K562 (cell line): ENCODE data around the gene NPHP1. TPM values are rescaled to one million over a fixed set of nuclear protein-coding genes. Genes with fewer than 3 reads are reported as not detected.

Experiments
- ATAC-seq: fragments of 200-7000 bp; cut with Tn5 transposase; 3 replicates; pipeline ENCODE4 v1.9.1; 2020; ENCODE audit warnings: moderate library complexity
- BruUV-seq: library from RNA; stranded (reverse); fragments of 400-500 nt; replicated peaks from 2 replicates; lab custom pipeline; 2021; lab: Mats Ljungman, UMichigan
- CTCF ChIA-PET: fragments of 300-600 bp; formaldehyde crosslinking; extraction: SDS; loops from one replicate; lab custom pipeline; 2021; ENCODE audit warnings: low intra/inter-chr PET ratio; lab: Yijun Ruan, JAX
- POLR2A ChIA-PET: fragments of 300-600, 350-650 bp; sonication (Branson Sonifier 250); formaldehyde crosslinking; extraction: SDS; loops from one replicate; lab custom pipeline; 2021; ENCODE audit warnings: antibody characterized with exemption, inconsistent platforms; lab: Yijun Ruan, JAX
- DNase-seq, 4 experiments: peaks; one replicate each; pipeline versions ENCODE4 v3.0.0 to v3.0.0-alpha.2; 2011 to 2018; ENCODE audit warnings: low spot score in 3 of 4, mixed read lengths in 3 of 4; ENCODE audit errors: extremely low read depth in 1 of 4
- FAIRE-seq: peaks from 2 replicates; lab custom pipeline; 2011; peaks lifted over from hg19 to GRCh38; lab: Jason Lieb, UNC
- H2AFZ ChIP-seq: 2 replicates; pipeline ENCODE4 v1.6.0; 2011; ENCODE audit warnings: low read depth, low read length, control low read depth, inconsistent platforms
- H3K27ac ChIP-seq: fragments of 200-600 bp; 3 replicates; pipeline ENCODE4 v1.8.0; 2011; ENCODE audit warnings: low read depth, mild to moderate bottlenecking, control low read depth, inconsistent platforms, low read length, moderate library complexity, mixed read lengths; ENCODE audit errors: extremely low read depth
- H3K27me3 ChIP-seq, 2 experiments: fragments of 300-600 bp in 1 of 2; 2 replicates in 1 of 2; 3 replicates in 1 of 2; pipeline versions ENCODE4 v1.6.0 to v1.8.0; 2011; ENCODE audit warnings: inconsistent platforms in 2 of 2, low read length in 2 of 2, mild to moderate bottlenecking in 1 of 2, mixed read lengths in 1 of 2, moderate library complexity in 1 of 2; ENCODE audit not compliant: control insufficient read depth in 2 of 2, insufficient read depth in 2 of 2
- H3K36me3 ChIP-seq: fragments of 300-600 bp; 3 replicates; pipeline ENCODE4 v1.8.0; 2011; ENCODE audit warnings: mild to moderate bottlenecking, low read length, inconsistent platforms; ENCODE audit not compliant: control insufficient read depth, insufficient read depth
- H3K4me1 ChIP-seq, 2 experiments: fragments of 200-600 bp in 1 of 2; replicated peaks in 1 of 2; 2 replicates in 1 of 2; 3 replicates in 1 of 2; pipeline versions ENCODE4 v1.5.1 to v1.8.0; 2011; ENCODE audit warnings: inconsistent platforms in 2 of 2, low read length in 2 of 2, mild to moderate bottlenecking in 1 of 2, mixed read lengths in 1 of 2, moderate library complexity in 1 of 2; ENCODE audit not compliant: control insufficient read depth in 2 of 2, insufficient read depth in 2 of 2
- H3K4me2 ChIP-seq: 2 replicates; pipeline ENCODE4 v1.6.1; 2011; ENCODE audit warnings: low read length, control low read depth, inconsistent platforms, mixed read lengths; ENCODE audit not compliant: insufficient read depth
- H3K4me3 ChIP-seq: fragments of 200-600 bp; sonication (generic), shearing (Covaris generic); 2 replicates; pipeline ENCODE4 v1.5.1; 2016; ENCODE audit warnings: control low read depth, inconsistent platforms
- H3K79me2 ChIP-seq: fragments of 200-600 bp; 3 replicates; pipeline ENCODE4 v1.8.0; 2011; ENCODE audit warnings: low read length, inconsistent platforms; ENCODE audit not compliant: control insufficient read depth, insufficient read depth
- H3K9ac ChIP-seq, 2 experiments: 2 replicates each; pipeline versions ENCODE4 v1.6.0 to v1.6.1; 2011; ENCODE audit warnings: low read depth in 2 of 2, low read length in 2 of 2, control low read depth in 1 of 2, inconsistent platforms in 1 of 2, mild to moderate bottlenecking in 1 of 2, mixed read lengths in 1 of 2; ENCODE audit not compliant: insufficient read depth in 1 of 2
- H3K9me1 ChIP-seq: one replicate; pipeline ENCODE4 v1.6.0; 2011; ENCODE audit warnings: inconsistent platforms, mild to moderate bottlenecking, low read length, moderate library complexity; ENCODE audit not compliant: control insufficient read depth, insufficient read depth
- H3K9me3 ChIP-seq: replicated peaks from 2 replicates; pipeline ENCODE4 v1.5.1; 2011; ENCODE audit warnings: low read depth, low read length, inconsistent platforms; ENCODE audit not compliant: control insufficient read depth, insufficient read depth
- H4K20me1 ChIP-seq: replicated peaks from 2 replicates; pipeline ENCODE4 v1.6.1; 2011; ENCODE audit warnings: low read length, inconsistent platforms, mixed read lengths; ENCODE audit not compliant: control insufficient read depth, insufficient read depth
- RAD21 ChIP-seq, 2 experiments: fragments of 250-450 bp in 1 of 2; fragments of 450-650 bp in 1 of 2; sonication (Bioruptor Pico) in 1 of 2; formaldehyde crosslinking in 1 of 2; IDR thresholded peaks in 1 of 2; conservative IDR thresholded peaks in 1 of 2; 2 replicates each; pipeline versions ENCODE4 v1.4.0 to v1.8.0; 2020 to 2022; ENCODE audit warnings: mild to moderate bottlenecking in 2 of 2, moderate library complexity in 1 of 2
- SMC3 ChIP-seq: conservative IDR thresholded peaks from 2 replicates; pipeline ENCODE4 v1.6.1; 2011; ENCODE audit warnings: low read depth, low read length, improper control_type of control experiment; ENCODE audit not compliant: insufficient read depth
- WGBS: fragments of 100-300 bp; shearing (Covaris generic); methylation state at CpG from one replicate; pipeline ENCODE4 v1.1.6; 2016; ENCODE audit warnings: low coverage, mixed read lengths; ENCODE audit not compliant: insufficient coverage; ENCODE audit errors: missing lambda C conversion rate; 5-methylcytosine and 5-hydroxymethylcytosine counted together
- in situ Hi-C: fragments of 300-500 bp; cut with MboI; formaldehyde crosslinking; loops from 4 replicates; pipeline ENCODE4 v1.15.0; 2018; ENCODE audit warnings: inconsistent platforms, mixed read lengths
- intact Hi-C: fragments of 100-400 bp; cut with micrococcal nuclease; formaldehyde crosslinking; loops from 2 replicates; pipeline ENCODE4 v1.14.2; 2022
- polyA plus RNA-seq, 8 experiments: library from polyadenylated mRNA; depleted of rRNA in 4 of 8; stranded (reverse) in 5 of 8; unstranded in 3 of 8; fragments of >200 nt; fragmentation: Nextera tagmentation in 2 of 8; fragmentation: Illumina TruSeq in 1 of 8; extraction: Ambion mirVana in 2 of 8; extraction: Trizol in 1 of 8; gene quantifications; 2 replicates each; pipeline versions ENCODE4 v1.2.1 to v1.2.3, GENCODE V29; 2011 to 2014; ENCODE audit warnings: inconsistent platforms in 1 of 8, missing spikeins in 1 of 8
- total RNA-seq, 7 experiments: library from RNA; depleted of rRNA in 6 of 7; stranded (reverse); fragments of >200 nt in 6 of 7; fragmentation: Illumina TruSeq in 2 of 7; extraction: Trizol in 2 of 7; gene quantifications; 2 replicates each; pipeline versions ENCODE4 v1.2.1 to v1.2.3, GENCODE V29; 2011 to 2021; ENCODE audit warnings: low replicate concordance in 1 of 7
- TF ChIP-seq, protein P1 (sequence below), 3 experiments: IDR thresholded peaks in 2 of 3; conservative IDR thresholded peaks in 1 of 3; 2 replicates each; pipeline ENCODE4 v1.5.1; 2011 to 2012; ENCODE audit warnings: low read length in 3 of 3, mild to moderate bottlenecking in 3 of 3, control low read depth in 2 of 3, improper control_type of control experiment in 1 of 3, inconsistent platforms in 1 of 3, low read depth in 1 of 3, mixed read lengths in 1 of 3, moderate library complexity in 1 of 3; ENCODE audit not compliant: insufficient read depth in 2 of 3
- TF ChIP-seq, protein P2 (sequence below), 2 experiments: fragments of 450-650 bp; formaldehyde crosslinking in 1 of 2; IDR thresholded peaks; 2 replicates each; pipeline versions ENCODE4 v1.4.0 to v1.6.1; 2014 to 2020; ENCODE audit warnings: mild to moderate bottlenecking in 2 of 2, borderline replicate concordance in 1 of 2, low read depth in 1 of 2

Gene NPHP1
- total and polyA plus RNA-seq, 9 of the 15 experiments (the other 6 are each of a cell fraction or from before 2014, with no cell fraction given): 0.11 to 0.32 (median 0.20) TPM; not detected in 5

DNA sequence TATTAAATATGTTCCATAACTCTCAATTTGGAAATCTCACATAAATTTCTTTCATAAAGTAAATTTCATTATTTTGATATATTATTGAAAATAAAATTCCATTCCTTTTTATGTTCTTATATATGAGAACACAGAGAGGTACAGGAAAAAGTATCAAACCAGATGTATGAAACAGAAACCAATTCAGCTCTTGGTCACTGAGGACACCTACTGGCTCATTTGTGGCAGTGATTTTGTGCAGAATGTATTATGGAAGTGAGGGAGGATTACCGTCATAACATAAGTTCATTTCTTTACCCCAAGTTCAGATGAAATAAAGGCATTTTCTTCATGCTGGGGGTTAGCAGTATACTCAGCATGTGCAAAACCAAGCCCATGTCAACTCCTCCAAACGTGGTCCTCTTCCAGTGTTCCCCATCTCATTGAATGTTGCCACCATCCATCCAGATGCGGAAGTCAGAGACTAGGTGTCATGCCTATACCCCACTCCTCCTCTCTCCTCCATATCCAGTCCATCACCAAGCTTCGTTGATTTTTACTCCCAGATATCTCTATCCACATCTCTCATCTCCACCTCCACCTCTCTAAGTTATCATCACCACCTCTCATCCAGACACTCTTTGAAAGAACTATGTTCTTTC lies 47.5 kb downstream of the NPHP1 start:
- ATAC-seq (peak; percentile 79), FAIRE-seq (peak; percentile 86), DNase-seq (peak; percentile 18 to 38 (median 24))
- no peaks in the 10 kb centered on the region for H3K27me3 ChIP-seq
- no peaks in the 10 kb centered on the region for H4K20me1 ChIP-seq
- intact Hi-C loops: no loop called here
- no peaks in the 10 kb centered on the region for H3K36me3 ChIP-seq
- H3K9me1 ChIP-seq: no peaks in the 10 kb centered on the region
- H3K27ac ChIP-seq: no peak overlapping the region
- ChIA-PET POLR2A (interaction anchor here (0.9 kb wide), 1 partner anchor 14 kb away, joined by 3 read pairs; no protein-coding TSS in a partner anchor), CTCF (no interaction called here)
- no TSS peak for BruUV-seq
- no peaks in the 10 kb centered on the region for H3K79me2 ChIP-seq
- no peak overlapping the region for H2AFZ ChIP-seq
- WGBS: 8% methylated on average over 4 of the region's 4 CpGs
- in situ Hi-C loops: no loop called here
- H3K9ac ChIP-seq: no peak overlapping the region
- no peak overlapping the region for H3K4me2 ChIP-seq
- no peaks in the 10 kb centered on the region for H3K9me3 ChIP-seq
- H3K4me1 ChIP-seq: no peaks in the 10 kb centered on the region
- H3K4me3 ChIP-seq: no peak overlapping the region
- TF ChIP-seq, protein P1, sequence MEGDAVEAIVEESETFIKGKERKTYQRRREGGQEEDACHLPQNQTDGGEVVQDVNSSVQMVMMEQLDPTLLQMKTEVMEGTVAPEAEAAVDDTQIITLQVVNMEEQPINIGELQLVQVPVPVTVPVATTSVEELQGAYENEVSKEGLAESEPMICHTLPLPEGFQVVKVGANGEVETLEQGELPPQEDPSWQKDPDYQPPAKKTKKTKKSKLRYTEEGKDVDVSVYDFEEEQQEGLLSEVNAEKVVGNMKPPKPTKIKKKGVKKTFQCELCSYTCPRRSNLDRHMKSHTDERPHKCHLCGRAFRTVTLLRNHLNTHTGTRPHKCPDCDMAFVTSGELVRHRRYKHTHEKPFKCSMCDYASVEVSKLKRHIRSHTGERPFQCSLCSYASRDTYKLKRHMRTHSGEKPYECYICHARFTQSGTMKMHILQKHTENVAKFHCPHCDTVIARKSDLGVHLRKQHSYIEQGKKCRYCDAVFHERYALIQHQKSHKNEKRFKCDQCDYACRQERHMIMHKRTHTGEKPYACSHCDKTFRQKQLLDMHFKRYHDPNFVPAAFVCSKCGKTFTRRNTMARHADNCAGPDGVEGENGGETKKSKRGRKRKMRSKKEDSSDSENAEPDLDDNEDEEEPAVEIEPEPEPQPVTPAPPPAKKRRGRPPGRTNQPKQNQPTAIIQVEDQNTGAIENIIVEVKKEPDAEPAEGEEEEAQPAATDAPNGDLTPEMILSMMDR (IDR thresholded peaks at IDR 0.05 in 2 of 3, conservative IDR thresholded peaks at IDR 0.05 in 1 of 3; ENCODE audit: insufficient read depth in 2 of 3, low read depth in 1 of 3, low read length in 3 of 3): peak; percentile 52 to 71 (median 69)
- 0 out of 2 replicates have a peak, but pooled peaks have one; percentile 25 for TF ChIP-seq SMC3
- TF ChIP-seq, protein P2, sequence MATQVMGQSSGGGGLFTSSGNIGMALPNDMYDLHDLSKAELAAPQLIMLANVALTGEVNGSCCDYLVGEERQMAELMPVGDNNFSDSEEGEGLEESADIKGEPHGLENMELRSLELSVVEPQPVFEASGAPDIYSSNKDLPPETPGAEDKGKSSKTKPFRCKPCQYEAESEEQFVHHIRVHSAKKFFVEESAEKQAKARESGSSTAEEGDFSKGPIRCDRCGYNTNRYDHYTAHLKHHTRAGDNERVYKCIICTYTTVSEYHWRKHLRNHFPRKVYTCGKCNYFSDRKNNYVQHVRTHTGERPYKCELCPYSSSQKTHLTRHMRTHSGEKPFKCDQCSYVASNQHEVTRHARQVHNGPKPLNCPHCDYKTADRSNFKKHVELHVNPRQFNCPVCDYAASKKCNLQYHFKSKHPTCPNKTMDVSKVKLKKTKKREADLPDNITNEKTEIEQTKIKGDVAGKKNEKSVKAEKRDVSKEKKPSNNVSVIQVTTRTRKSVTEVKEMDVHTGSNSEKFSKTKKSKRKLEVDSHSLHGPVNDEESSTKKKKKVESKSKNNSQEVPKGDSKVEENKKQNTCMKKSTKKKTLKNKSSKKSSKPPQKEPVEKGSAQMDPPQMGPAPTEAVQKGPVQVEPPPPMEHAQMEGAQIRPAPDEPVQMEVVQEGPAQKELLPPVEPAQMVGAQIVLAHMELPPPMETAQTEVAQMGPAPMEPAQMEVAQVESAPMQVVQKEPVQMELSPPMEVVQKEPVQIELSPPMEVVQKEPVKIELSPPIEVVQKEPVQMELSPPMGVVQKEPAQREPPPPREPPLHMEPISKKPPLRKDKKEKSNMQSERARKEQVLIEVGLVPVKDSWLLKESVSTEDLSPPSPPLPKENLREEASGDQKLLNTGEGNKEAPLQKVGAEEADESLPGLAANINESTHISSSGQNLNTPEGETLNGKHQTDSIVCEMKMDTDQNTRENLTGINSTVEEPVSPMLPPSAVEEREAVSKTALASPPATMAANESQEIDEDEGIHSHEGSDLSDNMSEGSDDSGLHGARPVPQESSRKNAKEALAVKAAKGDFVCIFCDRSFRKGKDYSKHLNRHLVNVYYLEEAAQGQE (IDR thresholded peaks at IDR 0.05; ENCODE audit: borderline replicate concordance): peak; percentile 28; the same call in 1 of the 2 replicates
- TF ChIP-seq, protein P2 (CRISPR knock-in tag; IDR thresholded peaks at IDR 0.05; ENCODE audit: low read depth): no peak
- TF ChIP-seq RAD21 (CRISPR knock-in tag; conservative IDR thresholded peaks at IDR 0.05 in 1 of 2, IDR thresholded peaks at IDR 0.05 in 1 of 2): peak; percentile 42 to 68
